ENCODE data around the gene MRPL17.

The MRPL17 gene

GRCh38 chr11:6638429-6638828 lies 44.7 kb downstream of the MRPL17 start:
- H2BK5ac ChIP-seq (ENCODE audit: low read length): no peak overlapping the region
- WGBS (ENCODE audit: extremely low coverage, insufficient coverage, low lambda C conversion rate): no CpG with 5 or more reads among the region's 4 CpGs
- no peak overlapping the region for H2BK120ac ChIP-seq (ENCODE audit: low read depth, low read length)
- DNase-seq: no peak
- no peak overlapping the region for H3K4me3 ChIP-seq (ENCODE audit: low read length)
- H3K23ac ChIP-seq (ENCODE audit: low read length): no peak overlapping the region
- H2AK5ac ChIP-seq (ENCODE audit: low read length): no peak overlapping the region
- no peaks in the 10 kb centered on the region for H3K27me3 ChIP-seq (ENCODE audit: insufficient read depth, low read length, poor library complexity)
- H3K9ac ChIP-seq (ENCODE audit: low read length): no peak overlapping the region
- no peak overlapping the region for H4K5ac ChIP-seq (ENCODE audit: low read length)
- H3K4me2 ChIP-seq (ENCODE audit: low read length): no peak overlapping the region
- no peaks in the 10 kb centered on the region for H3K79me2 ChIP-seq (ENCODE audit: control insufficient read depth, insufficient read depth, low read length)
- no peaks in the 10 kb centered on the region for H3K36me3 ChIP-seq (ENCODE audit: control insufficient read depth, insufficient read depth, low read length)
- no peak overlapping the region for H2BK15ac ChIP-seq (replicated peaks; ENCODE audit: low read depth)
- H3K4me1 ChIP-seq (ENCODE audit: control insufficient read depth, low read depth, low read length): no peaks in the 10 kb centered on the region
- H4K8ac ChIP-seq (ENCODE audit: low read depth, low read length): no peak overlapping the region
- no peaks in the 10 kb centered on the region for H3K79me1 ChIP-seq (ENCODE audit: low read length)
- H3K27ac ChIP-seq (ENCODE audit: low read depth, low read length): no peak overlapping the region
- no peak overlapping the region for H3K18ac ChIP-seq (ENCODE audit: low read length)
- no peak overlapping the region for H3K56ac ChIP-seq (ENCODE audit: low read length)
- H3K4ac ChIP-seq (ENCODE audit: low read depth, low read length): no peak overlapping the region

- H3K4ac ChIP-seq (ENCODE audit: low read depth, low read length): no peak overlapping the region
- H3K36me3 ChIP-seq (ENCODE audit: control insufficient read depth, insufficient read depth, low read length): no peaks in the 10 kb centered on the region
- no peak overlapping the region for H3K18ac ChIP-seq (ENCODE audit: low read length)
- no peak for DNase-seq
- no peak overlapping the region for H3K4me3 ChIP-seq (ENCODE audit: low read length)
- H2AK5ac ChIP-seq (ENCODE audit: low read length): no peak overlapping the region
- H3K79me2 ChIP-seq (ENCODE audit: control insufficient read depth, insufficient read depth, low read length): no peaks in the 10 kb centered on the region
- H3K27ac ChIP-seq (ENCODE audit: low read depth, low read length): no peak overlapping the region
- no peak overlapping the region for H3K23ac ChIP-seq (ENCODE audit: low read length)
- no peak overlapping the region for H3K4me2 ChIP-seq (ENCODE audit: low read length)
- H3K27me3 ChIP-seq (ENCODE audit: insufficient read depth, low read length, poor library complexity): no peaks in the 10 kb centered on the region
- no peaks in the 10 kb centered on the region for H3K79me1 ChIP-seq (ENCODE audit: low read length)
- H3K4me1 ChIP-seq (ENCODE audit: control insufficient read depth, low read depth, low read length): no peaks in the 10 kb centered on the region
- H2BK15ac ChIP-seq (replicated peaks; ENCODE audit: low read depth): no peak overlapping the region
- no peak overlapping the region for H4K5ac ChIP-seq (ENCODE audit: low read length)
- no peak overlapping the region for H3K9ac ChIP-seq (ENCODE audit: low read length)
- H2BK5ac ChIP-seq (ENCODE audit: low read length): no peak overlapping the region
- no CpG with 5 or more reads among the region's 3 CpGs for WGBS (ENCODE audit: extremely low coverage, insufficient coverage, low lambda C conversion rate)
- no peak overlapping the region for H2BK120ac ChIP-seq (ENCODE audit: low read depth, low read length)
- H4K8ac ChIP-seq (ENCODE audit: low read depth, low read length): no peak overlapping the region
- no peak overlapping the region for H3K56ac ChIP-seq (ENCODE audit: low read length)
Measured at GRCh38 chr11:6637871-6638270, 45.3 kb downstream of the MRPL17 start.

- no CpG with 5 or more reads among the region's 3 CpGs for WGBS (ENCODE audit: extremely low coverage, insufficient coverage, low lambda C conversion rate)
- Histone ChIP-seq H3K4me3 (ENCODE audit: low read length) (no peak overlapping the region), H3K4ac (ENCODE audit: low read depth, low read length) (no peak overlapping the region), H3K27ac (ENCODE audit: low read depth, low read length) (no peak overlapping the region), H2BK5ac (ENCODE audit: low read length) (no peak overlapping the region), H3K79me2 (ENCODE audit: control insufficient read depth, insufficient read depth, low read length) (no peaks in the 10 kb centered on the region), H2AK5ac (ENCODE audit: low read length) (no peak overlapping the region), H3K9ac (ENCODE audit: low read length) (no peak overlapping the region), H3K23ac (ENCODE audit: low read length) (no peak overlapping the region), H2BK120ac (ENCODE audit: low read depth, low read length) (no peak overlapping the region), H3K79me1 (ENCODE audit: low read length) (no peaks in the 10 kb centered on the region), H3K36me3 (ENCODE audit: control insufficient read depth, insufficient read depth, low read length) (no peaks in the 10 kb centered on the region), H3K18ac (ENCODE audit: low read length) (no peak overlapping the region), H3K4me2 (ENCODE audit: low read length) (no peak overlapping the region), H4K8ac (ENCODE audit: low read depth, low read length) (no peak overlapping the region), H3K4me1 (ENCODE audit: control insufficient read depth, low read depth, low read length) (no peaks in the 10 kb centered on the region), H3K27me3 (ENCODE audit: insufficient read depth, low read length, poor library complexity) (no peaks in the 10 kb centered on the region), H2BK15ac (replicated peaks; ENCODE audit: low read depth) (no peak overlapping the region), H3K56ac (ENCODE audit: low read length) (no peak overlapping the region), H4K5ac (ENCODE audit: low read length) (no peak overlapping the region)
- no peak for DNase-seq
Measured at GRCh38 chr11:6636480-6636879, 46.7 kb downstream of the MRPL17 start.

- Histone ChIP-seq H3K79me2 (ENCODE audit: control insufficient read depth, insufficient read depth, low read length) (no peaks in the 10 kb centered on the region), H3K4me3 (ENCODE audit: low read length) (no peak overlapping the region), H3K36me3 (ENCODE audit: control insufficient read depth, insufficient read depth, low read length) (no peaks in the 10 kb centered on the region), H3K9ac (ENCODE audit: low read length) (no peak overlapping the region), H4K5ac (ENCODE audit: low read length) (no peak overlapping the region), H2BK15ac (replicated peaks; ENCODE audit: low read depth) (no peak overlapping the region), H2BK5ac (ENCODE audit: low read length) (no peak overlapping the region), H3K23ac (ENCODE audit: low read length) (no peak overlapping the region), H4K8ac (ENCODE audit: low read depth, low read length) (no peak overlapping the region), H3K56ac (ENCODE audit: low read length) (no peak overlapping the region), H3K4ac (ENCODE audit: low read depth, low read length) (no peak overlapping the region), H3K4me2 (ENCODE audit: low read length) (no peak overlapping the region), H3K79me1 (ENCODE audit: low read length) (no peaks in the 10 kb centered on the region), H3K18ac (ENCODE audit: low read length) (no peak overlapping the region), H2AK5ac (ENCODE audit: low read length) (no peak overlapping the region), H2BK120ac (ENCODE audit: low read depth, low read length) (no peak overlapping the region), H3K27ac (ENCODE audit: low read depth, low read length) (no peak overlapping the region), H3K4me1 (ENCODE audit: control insufficient read depth, low read depth, low read length) (no peaks in the 10 kb centered on the region), H3K27me3 (ENCODE audit: insufficient read depth, low read length, poor library complexity) (peaks cover 5% of the 10 kb centered on the region)
- no CpG with 5 or more reads among the region's 10 CpGs for WGBS (ENCODE audit: extremely low coverage, insufficient coverage, low lambda C conversion rate)
- no peak for DNase-seq
Measured at GRCh38 chr11:6635082-6635932, 47.8 kb downstream of the MRPL17 start.

- no peaks in the 10 kb centered on the region for H3K36me3 ChIP-seq (ENCODE audit: control insufficient read depth, insufficient read depth, low read length)
- no CpG with 5 or more reads among the region's 1 CpG for WGBS (ENCODE audit: extremely low coverage, insufficient coverage, low lambda C conversion rate)
Measured at GRCh38 chr11:6634534-6634933, 48.6 kb downstream of the MRPL17 start.

More at GRCh38 chr11:6634534-6634933, 48.6 kb downstream of the MRPL17 start:
- H3K4ac ChIP-seq (ENCODE audit: low read depth, low read length): no peak overlapping the region
- no peak overlapping the region for H2BK5ac ChIP-seq (ENCODE audit: low read length)
- no peak overlapping the region for H3K18ac ChIP-seq (ENCODE audit: low read length)
- H3K27me3 ChIP-seq (ENCODE audit: insufficient read depth, low read length, poor library complexity): peaks cover 5% of the 10 kb centered on the region
- H3K4me1 ChIP-seq (ENCODE audit: control insufficient read depth, low read depth, low read length): no peaks in the 10 kb centered on the region
- no peaks in the 10 kb centered on the region for H3K79me1 ChIP-seq (ENCODE audit: low read length)
- no peak overlapping the region for H3K56ac ChIP-seq (ENCODE audit: low read length)
- H2BK15ac ChIP-seq (replicated peaks; ENCODE audit: low read depth): no peak overlapping the region
- H3K4me3 ChIP-seq (ENCODE audit: low read length): no peak overlapping the region
- no peak overlapping the region for H3K9ac ChIP-seq (ENCODE audit: low read length)
- H3K79me2 ChIP-seq (ENCODE audit: control insufficient read depth, insufficient read depth, low read length): no peaks in the 10 kb centered on the region
- H2BK120ac ChIP-seq (ENCODE audit: low read depth, low read length): no peak overlapping the region
- no peak overlapping the region for H4K8ac ChIP-seq (ENCODE audit: low read depth, low read length)
- H4K5ac ChIP-seq (ENCODE audit: low read length): no peak overlapping the region
- no peak overlapping the region for H3K27ac ChIP-seq (ENCODE audit: low read depth, low read length)
- H2AK5ac ChIP-seq (ENCODE audit: low read length): no peak overlapping the region
- no peak overlapping the region for H3K23ac ChIP-seq (ENCODE audit: low read length)
- DNase-seq: no peak
- H3K4me2 ChIP-seq (ENCODE audit: low read length): no peak overlapping the region
